Measurements from ENCODE around the gene ZNF324B. TPM values are rescaled to one million over a fixed set of nuclear protein-coding genes. Genes with fewer than 3 reads are reported as not detected.

Gene ZNF324B
- total RNA-seq, 1 experiment from 2014 or later: 4.3 TPM

GRCh38 chr19:58477871-58478270 lies 26.4 kb downstream of the ZNF324B start:
- ChIA-PET POLR2A (ENCODE audit: unreplicated experiment) (no interaction called here), CTCF (no interaction called here)
- no peak for DNase-seq
- Histone ChIP-seq H3K4me2 (no peak overlapping the region), H3K4me1 (replicated peaks; ENCODE audit: insufficient read depth) (peaks cover 18% of the 10 kb centered on the region; the same call in 1 of the 2 replicates), H3K79me2 (ENCODE audit: low read depth) (no peaks in the 10 kb centered on the region), H4K20me1 (ENCODE audit: insufficient read depth) (no peaks in the 10 kb centered on the region), H3K9me3 (ENCODE audit: insufficient read depth, low read depth) (no peaks in the 10 kb centered on the region), H3K27me3 (ENCODE audit: insufficient read depth, low read depth) (no peaks in the 10 kb centered on the region), H3F3A (ENCODE audit: insufficient read depth, low read depth) (peaks cover 15% of the 10 kb centered on the region), H3K27ac (no peak overlapping the region), H3K9me2 (ENCODE audit: insufficient read depth) (no peaks in the 10 kb centered on the region), H2AFZ (no peak overlapping the region), H3K36me3 (ENCODE audit: low read depth) (no peaks in the 10 kb centered on the region), H3K4me3 (no peak overlapping the region)
- BruUV-seq (replicated peaks): no TSS peak
- intact Hi-C loops (cut with micrococcal nuclease; ENCODE audit: unreplicated experiment): loop anchor here (5.0 kb wide), 1 partner anchor 96 kb away; the partner anchor contains the start of gene ZNF837
- TF ChIP-seq EZH2 (IDR thresholded peaks at IDR 0.05; ENCODE audit: low read depth) (no peak), CTCF (conservative IDR thresholded peaks at IDR 0.05) (no peak)

- peak in 1 of 2 experiments; percentile 62 for DNase-seq
- POLR2A ChIA-PET (ENCODE audit: unreplicated experiment): interaction anchor here (0.6 kb wide), 1 partner anchor 31 kb away, joined by 8 read pairs; no protein-coding TSS in a partner anchor
- Histone ChIP-seq H3K27me3 (ENCODE audit: insufficient read depth, low read depth) (no peaks in the 10 kb centered on the region), H3K4me2 (no peak overlapping the region), H2AFZ (no peak overlapping the region), H4K20me1 (ENCODE audit: insufficient read depth) (no peaks in the 10 kb centered on the region), H3K36me3 (ENCODE audit: low read depth) (no peaks in the 10 kb centered on the region), H3K4me3 (no peak overlapping the region), H3K9me3 (ENCODE audit: insufficient read depth, low read depth) (no peaks in the 10 kb centered on the region), H3K79me2 (ENCODE audit: low read depth) (no peaks in the 10 kb centered on the region), H3K4me1 (replicated peaks; ENCODE audit: insufficient read depth) (peaks cover 18% of the 10 kb centered on the region; the same call in 1 of the 2 replicates), H3K27ac (no peak overlapping the region), H3F3A (ENCODE audit: insufficient read depth, low read depth) (peaks cover 9% of the 10 kb centered on the region), H3K9me2 (ENCODE audit: insufficient read depth) (no peaks in the 10 kb centered on the region)
- no peak for TF ChIP-seq EZH2 (IDR thresholded peaks at IDR 0.05; ENCODE audit: low read depth)
- no peak for TF ChIP-seq CTCF (conservative IDR thresholded peaks at IDR 0.05)
- CTCF ChIA-PET: no interaction called here
- intact Hi-C loops (cut with micrococcal nuclease; ENCODE audit: unreplicated experiment): loop anchor here (5.0 kb wide), 1 partner anchor 97 kb away; the partner anchor contains the start of gene ZNF837
- no TSS peak for BruUV-seq (replicated peaks)
These were observed 27.9 kb downstream of the ZNF324B start for GRCh38 chr19:58479303-58479702.

GRCh38 chr19:58479736-58480480 lies 28.5 kb downstream of the ZNF324B start:
- Histone ChIP-seq H3K79me2 (ENCODE audit: low read depth) (no peaks in the 10 kb centered on the region), H3K9me3 (ENCODE audit: insufficient read depth, low read depth) (no peaks in the 10 kb centered on the region), H2AFZ (no peak overlapping the region), H3F3A (ENCODE audit: insufficient read depth, low read depth) (peaks cover 8% of the 10 kb centered on the region), H3K4me2 (no peak overlapping the region), H4K20me1 (ENCODE audit: insufficient read depth) (no peaks in the 10 kb centered on the region), H3K9me2 (ENCODE audit: insufficient read depth) (no peaks in the 10 kb centered on the region), H3K4me3 (no peak overlapping the region), H3K27me3 (ENCODE audit: insufficient read depth, low read depth) (no peaks in the 10 kb centered on the region), H3K4me1 (replicated peaks; ENCODE audit: insufficient read depth) (peaks cover 17% of the 10 kb centered on the region; the same call in 1 of the 2 replicates), H3K27ac (no peak overlapping the region), H3K36me3 (ENCODE audit: low read depth) (no peaks in the 10 kb centered on the region)
- DNase-seq: no peak
- intact Hi-C loops (cut with micrococcal nuclease; ENCODE audit: unreplicated experiment): loop anchor here (5.0 kb wide), 1 partner anchor 98 kb away; the partner anchor contains the start of gene ZNF837
- BruUV-seq (replicated peaks): no TSS peak
- TF ChIP-seq CTCF (conservative IDR thresholded peaks at IDR 0.05) (no peak), EZH2 (IDR thresholded peaks at IDR 0.05; ENCODE audit: low read depth) (no peak)
- POLR2A ChIA-PET (ENCODE audit: unreplicated experiment): interaction anchor here (0.6 kb wide), 1 partner anchor 31 kb away, joined by 8 read pairs; no protein-coding TSS in a partner anchor
- CTCF ChIA-PET: no interaction called here

Measured in PC-9 (cell line).